Measurements from ENCODE around the gene KDM2B. TPM values are rescaled to one million over a fixed set of nuclear protein-coding genes. Genes with fewer than 3 reads are reported as not detected.

Gene KDM2B
- total RNA-seq, 1 donor = 32.6 TPM

DNA sequence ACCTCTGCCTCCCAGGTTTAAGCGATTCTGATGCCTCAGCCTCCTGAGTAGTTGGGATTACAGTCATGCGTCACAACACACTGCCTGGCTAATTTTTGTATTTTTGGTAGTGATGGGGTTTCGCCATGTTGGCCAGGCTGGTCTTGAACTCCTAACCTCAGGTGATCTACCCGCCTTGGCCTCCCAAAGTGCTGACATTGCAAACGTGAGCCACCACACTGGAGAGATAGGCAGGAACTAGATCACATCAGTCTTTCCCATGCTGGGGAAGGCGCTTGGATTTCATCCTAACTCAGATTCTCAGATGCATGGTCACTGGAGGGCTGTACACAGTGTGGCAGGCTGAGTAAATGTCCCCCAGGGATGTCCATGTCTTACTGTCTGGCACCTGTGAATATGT is 27.5 kb upstream of the KDM2B start:
- Histone ChIP-seq H3K36me3 (ENCODE audit: insufficient read depth, low read length) (no peaks in the 10 kb centered on the region), H3K79me2 (ENCODE audit: insufficient read depth, low read length) (no peaks in the 10 kb centered on the region), H3K9me3 (ENCODE audit: low read depth, low read length) (no peaks in the 10 kb centered on the region), H3K4me1 (ENCODE audit: insufficient read depth, low read length) (peaks cover 9% of the 10 kb centered on the region), H3K27ac (ENCODE audit: low read depth, low read length) (no peak overlapping the region), H2AFZ (ENCODE audit: low read length) (no peak overlapping the region), H3K4me3 (ENCODE audit: insufficient read depth, low read length) (no peak overlapping the region), H4K20me1 (ENCODE audit: insufficient read depth, low read length) (no peaks in the 10 kb centered on the region), H3K27me3 (ENCODE audit: insufficient read depth, low read length) (no peaks in the 10 kb centered on the region), H3K4me2 (ENCODE audit: insufficient read depth, low read length) (no peak overlapping the region)
- DNase-seq (ENCODE audit: insufficient read length, low spot score, missing footprints) = no peak
- TF ChIP-seq, protein P1, sequence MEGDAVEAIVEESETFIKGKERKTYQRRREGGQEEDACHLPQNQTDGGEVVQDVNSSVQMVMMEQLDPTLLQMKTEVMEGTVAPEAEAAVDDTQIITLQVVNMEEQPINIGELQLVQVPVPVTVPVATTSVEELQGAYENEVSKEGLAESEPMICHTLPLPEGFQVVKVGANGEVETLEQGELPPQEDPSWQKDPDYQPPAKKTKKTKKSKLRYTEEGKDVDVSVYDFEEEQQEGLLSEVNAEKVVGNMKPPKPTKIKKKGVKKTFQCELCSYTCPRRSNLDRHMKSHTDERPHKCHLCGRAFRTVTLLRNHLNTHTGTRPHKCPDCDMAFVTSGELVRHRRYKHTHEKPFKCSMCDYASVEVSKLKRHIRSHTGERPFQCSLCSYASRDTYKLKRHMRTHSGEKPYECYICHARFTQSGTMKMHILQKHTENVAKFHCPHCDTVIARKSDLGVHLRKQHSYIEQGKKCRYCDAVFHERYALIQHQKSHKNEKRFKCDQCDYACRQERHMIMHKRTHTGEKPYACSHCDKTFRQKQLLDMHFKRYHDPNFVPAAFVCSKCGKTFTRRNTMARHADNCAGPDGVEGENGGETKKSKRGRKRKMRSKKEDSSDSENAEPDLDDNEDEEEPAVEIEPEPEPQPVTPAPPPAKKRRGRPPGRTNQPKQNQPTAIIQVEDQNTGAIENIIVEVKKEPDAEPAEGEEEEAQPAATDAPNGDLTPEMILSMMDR (IDR thresholded peaks at IDR 0.05; ENCODE audit: extremely low read depth, low read depth, low read length) = no peak

- no peak overlapping the region for H3K27ac ChIP-seq (ENCODE audit: low read depth, low read length)
- no peaks in the 10 kb centered on the region for H3K27me3 ChIP-seq (ENCODE audit: insufficient read depth, low read length)
- TF ChIP-seq, protein P1 (IDR thresholded peaks at IDR 0.05; ENCODE audit: extremely low read depth, low read depth, low read length) = no peak
- H3K4me2 ChIP-seq (ENCODE audit: insufficient read depth, low read length) = no peak overlapping the region
- H3K4me3 ChIP-seq (ENCODE audit: insufficient read depth, low read length) = no peak overlapping the region
- DNase-seq (ENCODE audit: insufficient read length, low spot score, missing footprints) = no peak
- H4K20me1 ChIP-seq (ENCODE audit: insufficient read depth, low read length) = no peaks in the 10 kb centered on the region
- H3K79me2 ChIP-seq (ENCODE audit: insufficient read depth, low read length) = no peaks in the 10 kb centered on the region
- no peaks in the 10 kb centered on the region for H3K9me3 ChIP-seq (ENCODE audit: low read depth, low read length)
- no peaks in the 10 kb centered on the region for H3K4me1 ChIP-seq (ENCODE audit: insufficient read depth, low read length)
- H3K36me3 ChIP-seq (ENCODE audit: insufficient read depth, low read length) = no peaks in the 10 kb centered on the region
- no peak overlapping the region for H2AFZ ChIP-seq (ENCODE audit: low read length)
These were observed 22.8 kb upstream of the KDM2B start for GRCh38 chr12:121603581-121603980.

- no peaks in the 10 kb centered on the region for H3K9me3 ChIP-seq (ENCODE audit: low read depth, low read length)
- H3K79me2 ChIP-seq (ENCODE audit: insufficient read depth, low read length) = no peaks in the 10 kb centered on the region
- H3K4me2 ChIP-seq (ENCODE audit: insufficient read depth, low read length) = no peak overlapping the region
- no peak for DNase-seq (ENCODE audit: insufficient read length, low spot score, missing footprints)
- H3K4me3 ChIP-seq (ENCODE audit: insufficient read depth, low read length) = no peak overlapping the region
- no peaks in the 10 kb centered on the region for H3K36me3 ChIP-seq (ENCODE audit: insufficient read depth, low read length)
- H3K4me1 ChIP-seq (ENCODE audit: insufficient read depth, low read length) = no peaks in the 10 kb centered on the region
- no peak overlapping the region for H3K27ac ChIP-seq (ENCODE audit: low read depth, low read length)
- H2AFZ ChIP-seq (ENCODE audit: low read length) = no peak overlapping the region
- H4K20me1 ChIP-seq (ENCODE audit: insufficient read depth, low read length) = no peaks in the 10 kb centered on the region
- H3K27me3 ChIP-seq (ENCODE audit: insufficient read depth, low read length) = no peaks in the 10 kb centered on the region
- TF ChIP-seq, protein P1 (IDR thresholded peaks at IDR 0.05; ENCODE audit: extremely low read depth, low read depth, low read length) = no peak
These were observed 21.9 kb upstream of the KDM2B start for GRCh38 chr12:121602766-121603165.

DNA sequence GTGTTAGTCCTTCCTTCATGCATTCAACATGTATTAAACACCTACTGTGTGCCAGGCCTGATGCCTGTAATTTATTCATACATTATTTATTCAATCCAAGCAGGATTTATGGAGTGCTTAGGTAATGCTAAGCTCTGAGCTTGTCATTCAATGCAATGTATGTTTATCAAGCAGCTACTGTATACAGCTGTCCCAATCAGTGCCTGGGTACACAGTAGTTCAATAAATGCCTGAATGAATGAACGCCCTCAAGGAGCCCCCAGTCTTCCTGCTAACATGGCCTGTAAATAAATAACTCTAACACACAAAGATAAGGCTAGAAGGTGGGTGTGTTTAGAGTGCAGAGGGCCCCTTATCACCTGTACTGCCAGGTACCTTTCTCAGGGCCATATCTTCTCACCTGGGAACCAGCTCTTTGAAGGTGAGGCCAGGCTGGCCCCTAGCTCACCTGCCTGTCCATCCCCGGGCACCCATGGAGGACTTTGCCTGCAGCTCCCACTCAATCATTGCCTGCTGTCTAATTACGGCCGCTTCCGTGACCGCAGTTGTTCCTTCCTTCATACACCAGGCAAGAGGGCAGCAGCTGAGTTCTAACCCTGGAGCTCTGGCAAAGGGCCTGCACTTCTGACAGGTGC is 20.0 kb upstream of the KDM2B start:
- TF ChIP-seq, protein P1 (IDR thresholded peaks at IDR 0.05; ENCODE audit: extremely low read depth, low read depth, low read length) = no peak
- H3K9me3 ChIP-seq (ENCODE audit: low read depth, low read length) = no peaks in the 10 kb centered on the region
- H3K4me3 ChIP-seq (ENCODE audit: insufficient read depth, low read length) = no peak overlapping the region
- no peaks in the 10 kb centered on the region for H3K79me2 ChIP-seq (ENCODE audit: insufficient read depth, low read length)
- H3K4me2 ChIP-seq (ENCODE audit: insufficient read depth, low read length) = no peak overlapping the region
- H2AFZ ChIP-seq (ENCODE audit: low read length) = no peak overlapping the region
- DNase-seq (ENCODE audit: insufficient read length, low spot score, missing footprints) = peak; percentile 39
- no peak overlapping the region for H3K27ac ChIP-seq (ENCODE audit: low read depth, low read length)
- no peaks in the 10 kb centered on the region for H3K4me1 ChIP-seq (ENCODE audit: insufficient read depth, low read length)
- no peaks in the 10 kb centered on the region for H4K20me1 ChIP-seq (ENCODE audit: insufficient read depth, low read length)
- H3K27me3 ChIP-seq (ENCODE audit: insufficient read depth, low read length) = no peaks in the 10 kb centered on the region
- H3K36me3 ChIP-seq (ENCODE audit: insufficient read depth, low read length) = no peaks in the 10 kb centered on the region

All from osteoblast (primary cell).